Neuronal stem cell (in vitro differentiated cells): ENCODE data around the gene SERPINA12.
A peak's percentile ranks its signal among the peaks of the same experiment; 100 is the strongest.

Experiments
- DNase-seq: peaks from one replicate; pipeline ENCODE4 v3.0.0-alpha.2; 2013; ENCODE audit warnings: low spot score
- H2AFZ ChIP-seq: one replicate; pipeline ENCODE4 v1.6.1; 2013; ENCODE audit warnings: mild to moderate bottlenecking, low read length, inconsistent platforms
- H2AK5ac ChIP-seq: 2 replicates; pipeline ENCODE4 v1.6.1; 2013; ENCODE audit warnings: low read depth, mild to moderate bottlenecking, inconsistent platforms, low read length, moderate library complexity, mixed read lengths
- H2BK120ac ChIP-seq: 2 replicates; pipeline ENCODE4 v1.6.1; 2013; ENCODE audit warnings: low read depth, mild to moderate bottlenecking, inconsistent platforms, low read length, moderate library complexity, mixed read lengths
- H2BK12ac ChIP-seq: one replicate; pipeline ENCODE4 v1.6.1; 2013; ENCODE audit warnings: low read length, inconsistent platforms
- H2BK15ac ChIP-seq: 2 replicates; pipeline ENCODE4 v1.6.1; 2013; ENCODE audit warnings: mild to moderate bottlenecking, low read length, inconsistent platforms, mixed read lengths
- H2BK5ac ChIP-seq: one replicate; pipeline ENCODE4 v1.6.1; 2013; ENCODE audit warnings: inconsistent platforms, mild to moderate bottlenecking, low read length, moderate library complexity
- H3K14ac ChIP-seq: one replicate; pipeline ENCODE4 v1.6.1; 2013; ENCODE audit warnings: low read length, inconsistent platforms
- H3K18ac ChIP-seq: 2 replicates; pipeline ENCODE4 v1.6.1; 2013; ENCODE audit warnings: low read length, inconsistent platforms
- H3K23ac ChIP-seq: 2 replicates; pipeline ENCODE4 v1.6.1; 2013; ENCODE audit warnings: low read depth, mild to moderate bottlenecking, mixed read lengths, low read length, inconsistent platforms; ENCODE audit not compliant: poor library complexity
- H3K27ac ChIP-seq: replicated peaks from 3 replicates; pipeline ENCODE4 v1.5.1; 2013; ENCODE audit warnings: low read length, inconsistent platforms
- H3K27me3 ChIP-seq, 3 experiments: 2 replicates each; pipeline ENCODE4 v1.6.1; 2013; ENCODE audit warnings: low read length in 3 of 3, mild to moderate bottlenecking in 2 of 3, inconsistent platforms in 1 of 3, low read depth in 1 of 3, mixed read lengths in 1 of 3, moderate library complexity in 1 of 3; ENCODE audit not compliant: control insufficient read depth in 3 of 3, insufficient read depth in 3 of 3
- H3K36me3 ChIP-seq, 2 donors: replicated peaks in 1 of 2; 2 replicates each; pipeline ENCODE4 v1.6.1; 2013; ENCODE audit warnings: low read length in 2 of 2; ENCODE audit not compliant: control insufficient read depth in 2 of 2, insufficient read depth in 2 of 2
- H3K4ac ChIP-seq: 2 replicates; pipeline ENCODE4 v1.6.1; 2013; ENCODE audit warnings: inconsistent platforms, mild to moderate bottlenecking, low read length, moderate library complexity
- H3K4me1 ChIP-seq, 2 donors: 1 replicate in 1 of 2; 2 replicates in 1 of 2; pipeline ENCODE4 v1.6.1; 2013; ENCODE audit warnings: low read length in 2 of 2, low read depth in 1 of 2; ENCODE audit not compliant: control insufficient read depth in 2 of 2, insufficient read depth in 1 of 2
- H3K4me2 ChIP-seq: one replicate; pipeline ENCODE4 v1.6.1; 2013; ENCODE audit warnings: mild to moderate bottlenecking, low read length, inconsistent platforms; ENCODE audit not compliant: insufficient read depth, poor library complexity, severe bottlenecking
- H3K4me3 ChIP-seq, 2 donors: 2 replicates each; pipeline ENCODE4 v1.5.1; 2013; ENCODE audit warnings: low read length in 2 of 2, mild to moderate bottlenecking in 2 of 2, inconsistent platforms in 1 of 2, moderate library complexity in 1 of 2
- H3K79me1 ChIP-seq: one replicate; pipeline ENCODE4 v1.6.1; 2013; ENCODE audit warnings: low read depth, mild to moderate bottlenecking, inconsistent platforms, low read length, moderate library complexity
- H3K9ac ChIP-seq: one replicate; pipeline ENCODE4 v1.6.1; 2013; ENCODE audit warnings: mild to moderate bottlenecking, low read depth, low read length, inconsistent platforms; ENCODE audit not compliant: poor library complexity
- H3K9me3 ChIP-seq, 2 donors: replicated peaks in 1 of 2; 2 replicates each; pipeline versions ENCODE3 to v1.6.1; 2013; ENCODE audit warnings: low read length in 2 of 2, mild to moderate bottlenecking in 2 of 2, inconsistent platforms in 1 of 2, low read depth in 1 of 2, mixed read lengths in 1 of 2, moderate library complexity in 1 of 2; ENCODE audit not compliant: control insufficient read depth in 2 of 2, insufficient read depth in 1 of 2
- H4K8ac ChIP-seq: one replicate; pipeline ENCODE4 v1.6.1; 2013; ENCODE audit warnings: low read depth, mild to moderate bottlenecking, inconsistent platforms, low read length, moderate library complexity
- H4K91ac ChIP-seq: one replicate; pipeline ENCODE4 v1.6.1; 2013; ENCODE audit warnings: low read length, low read depth, mild to moderate bottlenecking, inconsistent platforms; ENCODE audit not compliant: poor library complexity
- WGBS, 2 donors: extraction: QIAGEN DNeasy Blood & Tissue Kit; methylation state at CpG; one replicate each; pipeline ENCODE4 v1.1.7; 2013; ENCODE audit warnings: missing lambda C conversion rate in 2 of 2, mixed read lengths in 1 of 2; ENCODE audit not compliant: insufficient read length in 2 of 2, insufficient replicate concordance in 1 of 2; ENCODE audit errors: extremely low coverage in 2 of 2; 5-methylcytosine and 5-hydroxymethylcytosine counted together

SERPINA12 gene

DNA sequence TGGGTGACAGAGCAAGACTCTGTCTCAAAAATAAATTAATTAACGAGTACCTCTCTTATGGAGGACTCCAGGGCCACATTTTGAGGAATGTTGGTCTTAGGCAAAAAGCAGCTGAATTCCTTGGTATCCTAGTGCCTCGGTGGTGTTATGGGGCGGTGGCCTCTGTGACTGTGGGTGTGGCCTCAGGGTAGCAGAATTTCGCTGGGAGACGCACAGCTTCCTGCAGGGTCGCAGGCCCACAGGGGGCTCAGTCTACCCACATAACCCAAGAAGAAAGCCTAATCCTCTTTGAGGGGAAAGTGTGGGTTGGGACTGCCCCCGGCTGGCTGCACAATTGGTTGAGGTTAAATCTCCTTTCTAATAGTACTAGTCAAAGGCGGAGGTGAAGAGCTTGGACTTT, 40.8 kb upstream of the SERPINA12 start:
- WGBS, 2 donors: no CpG with 5 or more reads among the region's 8 CpGs
- no peak overlapping the region for H3K9ac ChIP-seq
- H4K91ac ChIP-seq: no peak overlapping the region
- no peak overlapping the region for H2AK5ac ChIP-seq
- no peak overlapping the region for H3K4me3 ChIP-seq
- no peaks in the 10 kb centered on the region for H3K36me3 ChIP-seq
- no peak overlapping the region for H3K27ac ChIP-seq
- no peaks in the 10 kb centered on the region for H3K27me3 ChIP-seq
- H3K4ac ChIP-seq: no peak overlapping the region
- no peak overlapping the region for H2BK120ac ChIP-seq
- H2BK5ac ChIP-seq: no peak overlapping the region
- DNase-seq: no peak
- H4K8ac ChIP-seq: no peak overlapping the region
- H3K23ac ChIP-seq: no peak overlapping the region
- H3K18ac ChIP-seq: no peak overlapping the region
- no peak overlapping the region for H3K14ac ChIP-seq
- peak overlapping the region; percentile 11 for H2AFZ ChIP-seq
- peaks cover 0 to 6% of the 10 kb centered on the region in 2 donors for H3K4me1 ChIP-seq
- no peak overlapping the region for H2BK12ac ChIP-seq
- no peak overlapping the region for H2BK15ac ChIP-seq
- H3K9me3 ChIP-seq: no peaks in the 10 kb centered on the region
- H3K79me1 ChIP-seq: no peaks in the 10 kb centered on the region
- H3K4me2 ChIP-seq: no peak overlapping the region

DNA sequence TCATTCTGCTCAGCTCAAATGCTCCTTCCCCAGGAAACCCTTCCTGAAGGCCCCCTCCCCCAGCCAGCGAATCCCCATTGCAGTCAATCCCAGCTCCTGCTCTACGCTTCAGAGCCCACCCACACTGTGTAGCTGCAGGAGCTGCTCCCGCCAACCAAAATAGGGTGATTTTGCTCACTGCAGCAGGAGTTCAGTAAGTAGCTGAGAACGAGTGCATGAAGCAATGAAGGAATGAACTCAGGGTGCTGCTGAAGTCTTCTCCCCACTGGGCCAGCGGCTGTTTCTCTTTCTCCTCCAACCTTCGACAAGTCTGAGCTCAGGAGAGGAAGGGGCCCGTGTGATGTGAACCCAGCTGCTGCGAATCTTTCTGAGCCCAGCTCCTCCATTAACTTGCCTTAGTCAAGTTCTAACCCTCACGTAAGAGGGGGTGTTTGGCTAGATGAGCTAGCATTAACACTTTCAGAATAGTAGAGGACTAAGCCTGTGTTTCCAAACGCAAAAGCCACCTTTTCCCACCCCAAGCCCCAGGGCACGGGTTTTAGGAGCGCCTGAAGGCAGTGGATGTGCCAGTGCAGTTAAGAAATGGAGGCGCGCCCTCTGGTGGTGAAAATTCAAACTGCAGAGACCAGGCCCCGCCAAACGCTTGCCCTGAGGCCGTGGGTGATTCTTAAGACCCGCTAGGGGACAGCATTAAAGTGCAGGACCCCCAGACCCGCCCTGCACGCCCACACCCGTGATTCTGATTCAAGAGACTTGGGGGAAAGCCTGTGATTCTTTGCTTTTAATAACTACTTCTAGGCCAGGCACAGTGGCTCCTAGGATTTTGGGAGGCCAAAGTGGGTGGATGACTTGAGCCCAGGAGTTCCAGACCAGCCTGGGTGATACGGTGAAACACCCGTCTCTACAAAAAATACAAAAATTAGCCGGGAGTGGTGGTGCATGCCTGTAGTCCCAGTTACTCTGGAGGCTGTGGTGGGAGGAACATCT, 40.0 kb upstream of the SERPINA12 start:
- H2BK12ac ChIP-seq: no peak overlapping the region
- H3K4me3 ChIP-seq: no peak overlapping the region
- H3K27ac ChIP-seq: no peak overlapping the region
- no peak overlapping the region for H4K91ac ChIP-seq
- no peak overlapping the region for H2AK5ac ChIP-seq
- no CpG with 5 or more reads among the region's 24 CpGs for WGBS, 2 donors
- H3K36me3 ChIP-seq: no peaks in the 10 kb centered on the region
- peak overlapping the region; percentile 11 for H2AFZ ChIP-seq
- H3K4me2 ChIP-seq: no peak overlapping the region
- H3K9ac ChIP-seq: no peak overlapping the region
- H3K14ac ChIP-seq: no peak overlapping the region
- H2BK5ac ChIP-seq: no peak overlapping the region
- no peak overlapping the region for H2BK15ac ChIP-seq
- H4K8ac ChIP-seq: no peak overlapping the region
- no peak overlapping the region for H3K4ac ChIP-seq
- H3K23ac ChIP-seq: no peak overlapping the region
- no peak overlapping the region for H3K18ac ChIP-seq
- H2BK120ac ChIP-seq: no peak overlapping the region
- no peaks in the 10 kb centered on the region for H3K27me3 ChIP-seq
- DNase-seq: peak; percentile 83
- no peaks in the 10 kb centered on the region for H3K79me1 ChIP-seq
- H3K9me3 ChIP-seq: no peaks in the 10 kb centered on the region
- H3K4me1 ChIP-seq: peaks cover 0 to 8% of the 10 kb centered on the region in 2 donors

DNA sequence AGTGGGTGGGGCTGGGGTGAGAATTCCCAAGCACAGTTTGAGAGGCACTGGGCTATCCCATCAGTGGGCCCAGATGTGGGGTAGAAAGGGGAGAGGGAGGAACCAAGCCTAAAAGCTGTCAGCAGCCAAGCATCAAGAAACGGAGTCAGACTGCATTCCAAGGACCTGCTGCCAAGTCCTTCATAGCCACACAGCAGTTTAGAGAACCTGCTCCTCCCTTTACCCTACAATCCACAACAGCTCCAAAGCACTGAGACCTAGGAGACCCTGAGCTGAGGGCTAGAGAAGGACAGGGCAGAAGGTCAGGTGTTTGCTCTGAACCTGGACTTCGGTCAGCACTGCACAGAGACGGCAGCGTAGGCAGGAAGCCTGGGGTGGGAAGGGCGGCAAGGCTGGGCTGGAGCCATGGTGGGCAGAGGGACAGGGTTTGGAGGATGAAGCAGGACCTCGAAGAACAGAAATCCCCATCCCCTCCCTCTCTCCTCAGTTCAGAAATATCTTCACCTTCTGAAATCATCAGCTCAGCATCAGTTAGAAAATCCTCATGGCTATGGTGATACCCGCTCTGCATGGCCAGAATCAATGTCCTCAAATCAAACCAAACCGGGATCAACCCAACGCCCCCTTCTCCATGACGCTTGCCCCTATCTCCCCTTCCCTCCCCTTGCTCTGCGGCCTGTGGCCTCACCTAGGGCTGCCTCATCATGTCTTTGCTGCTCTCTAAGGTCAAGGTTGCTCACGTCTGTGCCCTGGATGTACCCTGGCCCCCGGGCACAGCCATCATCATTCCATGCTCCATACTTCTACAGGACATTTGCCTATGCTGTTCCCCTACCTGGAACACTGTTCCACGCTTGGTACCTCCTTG, 39.1 kb upstream of the SERPINA12 start:
- Histone ChIP-seq H3K9me3 (no peaks in the 10 kb centered on the region), H3K4ac (no peak overlapping the region), H3K4me3 (no peak overlapping the region), H4K91ac (no peak overlapping the region), H3K27me3 (no peaks in the 10 kb centered on the region), H3K36me3 (no peaks in the 10 kb centered on the region), H3K18ac (peak overlapping the region; percentile 61), H2BK12ac (no peak overlapping the region), H3K4me1 (peaks cover 0 to 8% of the 10 kb centered on the region in 2 donors), H3K23ac (no peak overlapping the region), H2BK120ac (no peak overlapping the region), H4K8ac (no peak overlapping the region), H2BK15ac (peak overlapping the region; percentile 28), H3K14ac (no peak overlapping the region), H3K79me1 (no peaks in the 10 kb centered on the region), H3K27ac (no peak overlapping the region), H3K4me2 (no peak overlapping the region), H2AK5ac (peak overlapping the region; percentile 89), H2AFZ (no peak overlapping the region), H2BK5ac (no peak overlapping the region), H3K9ac (peak overlapping the region; percentile 27)
- no peak for DNase-seq
- WGBS, 2 donors: no CpG with 5 or more reads among the region's 14 CpGs

DNA sequence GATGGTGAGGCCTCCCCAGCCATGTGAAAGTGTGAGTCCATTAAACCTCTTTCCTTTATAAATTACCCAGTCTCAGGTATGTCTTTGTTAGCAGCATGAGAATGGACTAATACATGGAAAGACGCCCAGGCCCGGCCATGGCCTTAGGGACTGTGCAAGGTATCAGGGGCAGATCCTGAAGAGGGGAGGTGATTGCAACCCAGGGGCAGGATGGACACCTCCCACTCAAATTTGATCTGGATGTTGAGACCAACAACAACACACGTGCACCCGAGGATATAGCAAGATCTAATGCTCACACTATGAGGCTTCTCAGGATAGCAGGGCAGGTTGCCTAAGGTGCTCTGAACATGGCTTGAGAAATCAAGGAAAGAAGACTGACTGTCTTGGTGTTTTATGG, 38.5 kb upstream of the SERPINA12 start:
- H2BK120ac ChIP-seq: no peak overlapping the region
- H3K4me2 ChIP-seq: no peak overlapping the region
- H3K4ac ChIP-seq: no peak overlapping the region
- H3K23ac ChIP-seq: no peak overlapping the region
- no peak overlapping the region for H3K18ac ChIP-seq
- H3K36me3 ChIP-seq: no peaks in the 10 kb centered on the region
- H4K8ac ChIP-seq: no peak overlapping the region
- DNase-seq: no peak
- no peak overlapping the region for H3K9ac ChIP-seq
- H2BK12ac ChIP-seq: no peak overlapping the region
- H3K4me3 ChIP-seq: no peak overlapping the region
- H3K27me3 ChIP-seq: no peaks in the 10 kb centered on the region
- H2AFZ ChIP-seq: no peak overlapping the region
- no peaks in the 10 kb centered on the region for H3K79me1 ChIP-seq
- H3K9me3 ChIP-seq: no peaks in the 10 kb centered on the region
- no peak overlapping the region for H3K14ac ChIP-seq
- no peak overlapping the region for H4K91ac ChIP-seq
- H3K27ac ChIP-seq: no peak overlapping the region
- no CpG with 5 or more reads among the region's 4 CpGs for WGBS, 2 donors
- H2BK5ac ChIP-seq: no peak overlapping the region
- H2BK15ac ChIP-seq: no peak overlapping the region
- no peak overlapping the region for H2AK5ac ChIP-seq
- H3K4me1 ChIP-seq: peaks cover 0 to 8% of the 10 kb centered on the region in 2 donors
